ENCODE data around the gene MYH14. TPM values are rescaled to one million over a fixed set of nuclear protein-coding genes. Genes with fewer than 3 reads are reported as not detected.

MYH14 gene
- polyA plus RNA-seq, 1 experiment = not detected

DNA sequence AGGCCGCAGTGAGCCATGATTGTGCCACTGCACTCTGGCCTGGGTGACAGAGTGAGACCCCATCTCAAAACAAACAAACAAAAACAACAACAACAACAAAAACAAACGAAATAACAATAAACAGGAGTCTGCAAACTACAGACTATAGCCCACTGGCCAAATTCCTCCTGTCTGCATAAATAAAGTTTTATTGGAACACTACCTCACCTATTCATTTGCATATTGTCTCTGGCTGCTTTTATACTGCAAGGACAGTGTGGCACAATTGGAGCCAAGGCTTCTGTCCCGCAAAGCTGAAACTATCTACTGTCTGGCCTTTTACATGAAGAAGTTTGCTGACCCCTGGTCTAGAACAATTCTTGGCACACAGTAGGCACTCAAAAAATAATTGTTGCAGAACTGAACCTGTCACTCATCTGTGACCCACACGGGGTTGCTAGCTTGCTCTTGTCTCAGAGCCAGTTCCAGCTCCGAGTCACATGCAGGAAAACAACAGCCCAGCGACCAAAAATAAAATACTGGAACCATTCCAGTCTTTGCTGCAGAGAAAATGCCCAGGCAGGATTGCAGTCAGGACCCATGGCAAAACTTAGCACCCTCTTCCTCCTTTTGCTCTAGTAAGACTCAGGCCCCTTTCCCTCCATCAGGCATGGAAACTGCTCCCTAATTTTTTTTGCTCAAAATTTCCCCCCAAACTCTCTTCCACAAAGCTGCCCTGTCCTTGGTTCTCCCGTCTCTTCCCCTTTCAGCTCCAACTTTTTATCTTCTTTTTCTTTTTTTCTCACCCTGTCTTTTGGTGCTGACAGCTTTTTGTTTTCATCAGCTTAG, 4.8 kb upstream of the MYH14 start:
- H3K27me3 ChIP-seq (ENCODE audit: control insufficient read depth, insufficient read depth, low read length) = no peaks in the 10 kb centered on the region; the same call in 1 of the 2 replicates
- TF ChIP-seq, protein P1, sequence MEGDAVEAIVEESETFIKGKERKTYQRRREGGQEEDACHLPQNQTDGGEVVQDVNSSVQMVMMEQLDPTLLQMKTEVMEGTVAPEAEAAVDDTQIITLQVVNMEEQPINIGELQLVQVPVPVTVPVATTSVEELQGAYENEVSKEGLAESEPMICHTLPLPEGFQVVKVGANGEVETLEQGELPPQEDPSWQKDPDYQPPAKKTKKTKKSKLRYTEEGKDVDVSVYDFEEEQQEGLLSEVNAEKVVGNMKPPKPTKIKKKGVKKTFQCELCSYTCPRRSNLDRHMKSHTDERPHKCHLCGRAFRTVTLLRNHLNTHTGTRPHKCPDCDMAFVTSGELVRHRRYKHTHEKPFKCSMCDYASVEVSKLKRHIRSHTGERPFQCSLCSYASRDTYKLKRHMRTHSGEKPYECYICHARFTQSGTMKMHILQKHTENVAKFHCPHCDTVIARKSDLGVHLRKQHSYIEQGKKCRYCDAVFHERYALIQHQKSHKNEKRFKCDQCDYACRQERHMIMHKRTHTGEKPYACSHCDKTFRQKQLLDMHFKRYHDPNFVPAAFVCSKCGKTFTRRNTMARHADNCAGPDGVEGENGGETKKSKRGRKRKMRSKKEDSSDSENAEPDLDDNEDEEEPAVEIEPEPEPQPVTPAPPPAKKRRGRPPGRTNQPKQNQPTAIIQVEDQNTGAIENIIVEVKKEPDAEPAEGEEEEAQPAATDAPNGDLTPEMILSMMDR (IDR thresholded peaks at IDR 0.05; ENCODE audit: insufficient read depth, low read depth, low read length) = no peak
- no peak for DNase-seq (ENCODE audit: low read depth)
- POLR2A ChIA-PET = no interaction called here
- H3K36me3 ChIP-seq (ENCODE audit: control insufficient read depth, insufficient read depth, low read length) = no peaks in the 10 kb centered on the region
- CTCF ChIA-PET = no interaction called here
- no peak overlapping the region for H3K4me3 ChIP-seq (ENCODE audit: low read depth, low read length)

DNA sequence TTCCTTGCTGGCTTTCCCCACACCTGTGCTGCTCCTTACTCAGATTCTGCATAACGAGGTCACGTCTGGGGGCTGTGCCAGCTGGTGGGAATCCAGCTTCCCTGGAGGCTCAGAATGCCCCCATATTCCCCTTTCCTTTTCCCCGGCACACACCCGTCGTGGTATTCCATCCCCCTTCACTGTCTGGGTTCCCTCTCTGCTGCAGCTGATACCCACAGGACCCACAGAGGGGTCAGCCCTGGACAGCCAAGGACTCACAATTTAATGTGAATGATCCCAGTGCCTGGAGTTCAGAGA, 4.2 kb upstream of the MYH14 start:
- no peaks in the 10 kb centered on the region; the same call in 1 of the 2 replicates for H3K27me3 ChIP-seq (ENCODE audit: control insufficient read depth, insufficient read depth, low read length)
- ChIA-PET CTCF (no interaction called here), POLR2A (no interaction called here)
- DNase-seq (ENCODE audit: low read depth) = no peak
- no peak overlapping the region for H3K4me3 ChIP-seq (ENCODE audit: low read depth, low read length)
- no peaks in the 10 kb centered on the region for H3K36me3 ChIP-seq (ENCODE audit: control insufficient read depth, insufficient read depth, low read length)
- TF ChIP-seq, protein P1 (IDR thresholded peaks at IDR 0.05; ENCODE audit: insufficient read depth, low read depth, low read length) = no peak

DNA sequence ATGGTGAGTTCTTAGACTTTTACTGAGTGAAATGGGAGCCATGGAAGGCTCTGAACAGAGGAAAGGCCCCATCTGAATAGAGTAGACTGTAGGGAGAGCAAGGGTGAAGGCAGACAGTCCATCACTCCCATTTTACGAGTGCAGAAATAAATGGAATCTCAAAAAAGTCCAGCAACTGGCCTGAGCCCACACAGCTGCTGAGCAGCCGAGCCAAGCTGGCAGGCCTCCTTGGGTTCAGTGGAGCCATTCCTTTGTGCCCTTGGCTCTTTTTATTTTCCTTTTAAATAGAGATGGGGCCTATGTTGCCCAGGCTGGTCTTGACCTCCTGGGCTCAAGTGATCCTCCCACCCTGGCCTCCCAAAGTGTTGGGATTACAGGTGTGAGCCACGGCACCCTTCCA, 1.0 kb upstream of the MYH14 start:
- ChIA-PET CTCF (no interaction called here), POLR2A (no interaction called here)
- H3K27me3 ChIP-seq (ENCODE audit: control insufficient read depth, insufficient read depth, low read length) = no peaks in the 10 kb centered on the region; the same call in 1 of the 2 replicates
- DNase-seq (ENCODE audit: low read depth) = no peak
- no peak overlapping the region for H3K4me3 ChIP-seq (ENCODE audit: low read depth, low read length)
- TF ChIP-seq, protein P1 (IDR thresholded peaks at IDR 0.05; ENCODE audit: insufficient read depth, low read depth, low read length) = no peak
- no peaks in the 10 kb centered on the region for H3K36me3 ChIP-seq (ENCODE audit: control insufficient read depth, insufficient read depth, low read length)

DNA sequence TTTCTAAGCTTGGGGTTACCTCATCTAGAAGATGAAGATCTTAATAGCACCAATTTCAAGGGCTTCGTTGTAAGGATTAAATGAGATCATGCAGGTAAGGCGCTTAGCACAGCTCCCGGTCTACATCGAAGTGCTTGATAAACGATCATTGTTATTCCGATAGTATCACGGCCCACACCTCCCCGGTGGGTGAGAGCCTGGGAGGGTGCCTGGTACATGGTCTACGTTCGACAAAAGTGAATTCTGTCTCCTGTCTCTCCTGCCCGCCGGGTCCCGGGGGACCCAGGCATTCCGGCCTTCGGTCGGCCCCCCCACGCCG, 501 bp upstream of the MYH14 start:
- no peaks in the 10 kb centered on the region; the same call in 1 of the 2 replicates for H3K27me3 ChIP-seq (ENCODE audit: control insufficient read depth, insufficient read depth, low read length)
- POLR2A ChIA-PET = no interaction called here
- no peaks in the 10 kb centered on the region for H3K36me3 ChIP-seq (ENCODE audit: control insufficient read depth, insufficient read depth, low read length)
- no peak for DNase-seq (ENCODE audit: low read depth)
- H3K4me3 ChIP-seq (ENCODE audit: low read depth, low read length) = no peak overlapping the region
- TF ChIP-seq, protein P1 (IDR thresholded peaks at IDR 0.05; ENCODE audit: insufficient read depth, low read depth, low read length) = no peak
- CTCF ChIA-PET = no interaction called here

DNA sequence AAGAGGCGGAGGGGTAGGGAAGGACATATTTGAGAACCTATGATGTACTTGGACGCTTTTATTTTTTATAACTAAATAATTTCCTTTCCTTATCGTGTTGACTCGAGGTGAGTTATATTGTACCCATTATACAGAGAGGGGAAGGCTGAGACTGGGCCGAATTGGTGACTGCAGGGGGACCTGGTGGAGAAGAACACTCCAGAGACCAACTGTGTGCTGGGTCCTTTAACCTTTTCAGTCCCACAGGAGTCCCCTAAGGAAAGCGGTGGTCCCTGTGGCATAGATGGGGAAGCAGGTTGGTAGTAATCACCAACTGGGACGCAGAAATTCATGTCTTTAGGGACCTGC, 633 bp downstream of the MYH14 start:
- POLR2A ChIA-PET = no interaction called here
- TF ChIP-seq, protein P1 (IDR thresholded peaks at IDR 0.05; ENCODE audit: insufficient read depth, low read depth, low read length) = no peak
- Histone ChIP-seq H3K27me3 (ENCODE audit: control insufficient read depth, insufficient read depth, low read length) (no peaks in the 10 kb centered on the region; the same call in 1 of the 2 replicates), H3K4me3 (ENCODE audit: low read depth, low read length) (no peak overlapping the region), H3K36me3 (ENCODE audit: control insufficient read depth, insufficient read depth, low read length) (no peaks in the 10 kb centered on the region)
- DNase-seq (ENCODE audit: low read depth) = no peak
- CTCF ChIA-PET = no interaction called here

All from BJ (cell line).